HTERT RPE-1 (cell line): ENCODE results near the gene ST6GALNAC4.

Experiments used
- in situ Hi-C: fragments of 300-500 bp; cut with MboI; formaldehyde crosslinking; loops from 4 replicates; pipeline ENCODE4 v1.14.3; 2020; ENCODE audit warnings: low sequenced_read_pairs

Gene ST6GALNAC4

DNA sequence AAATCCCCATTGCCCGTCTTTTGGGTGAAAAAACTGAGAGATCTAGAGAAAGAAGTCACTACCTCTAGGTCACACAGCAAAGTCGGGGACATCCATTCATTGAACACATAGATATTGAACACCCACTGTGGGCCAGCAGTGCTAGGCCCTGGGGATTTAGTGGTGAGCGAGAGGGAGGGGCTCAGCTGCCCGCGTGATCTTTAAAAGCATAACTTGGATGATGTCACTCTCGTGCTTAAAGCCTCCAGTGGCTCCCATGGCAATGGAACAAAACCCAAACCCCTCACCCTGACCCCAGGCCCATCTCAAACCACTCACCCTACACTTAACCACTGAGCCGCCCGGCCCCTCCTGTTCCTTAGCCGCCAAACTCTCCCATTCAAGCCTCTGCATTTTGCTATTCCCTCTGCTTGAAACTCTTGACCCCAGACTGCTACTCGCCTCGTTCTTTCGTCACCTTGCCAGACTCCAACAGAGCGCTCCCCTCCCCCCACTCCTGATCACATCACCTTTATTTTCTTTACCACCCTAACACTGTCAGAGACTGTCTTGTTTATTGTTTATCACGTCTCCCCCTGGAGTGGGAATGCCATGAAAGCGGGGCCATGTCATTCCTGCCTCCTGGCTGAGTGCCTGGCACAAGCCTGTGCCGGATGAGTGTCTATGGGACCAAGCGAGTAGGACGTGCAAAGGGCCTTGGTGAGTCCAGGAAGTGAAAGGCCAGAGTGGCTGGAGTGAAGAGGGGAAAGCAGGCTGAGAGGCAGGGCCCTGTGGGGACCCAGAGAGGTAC, 14.4 kb upstream of the ST6GALNAC4 start:
- in situ Hi-C loops, result no loop called here

DNA sequence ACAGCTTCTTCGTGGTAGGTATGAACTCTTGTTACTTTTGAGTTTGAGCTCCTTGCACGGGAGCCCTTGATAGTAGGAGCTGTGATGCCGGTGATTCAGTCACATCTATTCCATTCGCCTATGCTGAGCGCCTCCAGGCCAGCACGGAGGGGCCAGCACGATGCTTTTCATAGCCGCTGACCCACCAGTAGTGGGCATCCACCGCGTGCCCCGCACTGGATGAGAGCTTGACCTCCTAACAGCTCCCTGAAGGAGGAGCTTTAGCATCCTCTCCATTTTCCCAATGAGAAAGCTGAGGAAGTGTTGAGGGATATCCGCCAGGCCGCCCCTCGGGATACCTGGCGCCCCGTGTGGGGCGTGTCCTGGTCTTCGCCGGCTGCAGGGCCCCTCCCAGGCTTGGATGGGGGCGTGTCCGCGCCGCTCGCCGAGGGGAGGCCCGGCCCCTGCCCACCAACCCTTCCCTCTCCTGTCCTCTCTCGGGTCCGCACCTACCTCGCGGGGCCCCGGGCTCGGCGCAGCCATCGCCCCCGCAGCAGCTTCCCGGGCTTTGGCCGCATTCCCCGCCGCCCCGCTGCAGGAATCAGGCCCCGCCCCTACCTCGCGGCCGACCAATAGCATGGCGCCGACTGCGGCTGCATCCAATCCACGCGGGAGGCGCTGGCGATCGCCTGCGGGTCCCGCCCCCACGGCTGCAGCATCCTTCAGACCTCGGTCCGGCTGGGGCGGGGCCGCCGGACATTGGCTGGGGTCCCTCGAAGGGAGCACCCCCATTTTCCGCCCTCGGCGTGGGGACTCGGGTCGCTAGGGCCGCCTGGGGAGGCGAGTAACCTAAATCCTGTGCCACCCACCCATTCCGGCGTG, 13.6 kb upstream of the ST6GALNAC4 start, which contains the start of gene PIP5KL1:
TSS of gene PIP5KL1 (minus strand) at position 547 of the 861 bp plus-strand sequence. CDS start at position 522, 25 bp downstream.
- in situ Hi-C loops, result no loop called here

DNA sequence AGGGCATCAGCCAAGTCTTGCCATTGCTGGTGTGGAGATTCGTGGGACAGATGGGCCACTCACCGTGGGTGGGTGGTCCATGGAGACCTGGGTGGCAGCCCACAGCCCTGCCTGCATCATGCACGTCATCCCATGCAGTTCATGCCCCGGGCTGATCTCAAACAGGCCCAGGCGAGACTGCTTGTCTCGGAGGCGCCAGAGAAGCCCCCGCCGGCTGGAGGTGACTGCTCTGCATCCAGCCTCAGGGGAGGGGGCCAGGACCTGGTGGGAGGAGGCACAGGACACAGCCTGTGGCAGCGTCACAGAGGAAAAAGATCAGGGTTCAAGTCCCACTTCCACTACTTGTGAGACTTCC, 12.8 kb upstream of the ST6GALNAC4 start:
- in situ Hi-C loops, result no loop called here

DNA sequence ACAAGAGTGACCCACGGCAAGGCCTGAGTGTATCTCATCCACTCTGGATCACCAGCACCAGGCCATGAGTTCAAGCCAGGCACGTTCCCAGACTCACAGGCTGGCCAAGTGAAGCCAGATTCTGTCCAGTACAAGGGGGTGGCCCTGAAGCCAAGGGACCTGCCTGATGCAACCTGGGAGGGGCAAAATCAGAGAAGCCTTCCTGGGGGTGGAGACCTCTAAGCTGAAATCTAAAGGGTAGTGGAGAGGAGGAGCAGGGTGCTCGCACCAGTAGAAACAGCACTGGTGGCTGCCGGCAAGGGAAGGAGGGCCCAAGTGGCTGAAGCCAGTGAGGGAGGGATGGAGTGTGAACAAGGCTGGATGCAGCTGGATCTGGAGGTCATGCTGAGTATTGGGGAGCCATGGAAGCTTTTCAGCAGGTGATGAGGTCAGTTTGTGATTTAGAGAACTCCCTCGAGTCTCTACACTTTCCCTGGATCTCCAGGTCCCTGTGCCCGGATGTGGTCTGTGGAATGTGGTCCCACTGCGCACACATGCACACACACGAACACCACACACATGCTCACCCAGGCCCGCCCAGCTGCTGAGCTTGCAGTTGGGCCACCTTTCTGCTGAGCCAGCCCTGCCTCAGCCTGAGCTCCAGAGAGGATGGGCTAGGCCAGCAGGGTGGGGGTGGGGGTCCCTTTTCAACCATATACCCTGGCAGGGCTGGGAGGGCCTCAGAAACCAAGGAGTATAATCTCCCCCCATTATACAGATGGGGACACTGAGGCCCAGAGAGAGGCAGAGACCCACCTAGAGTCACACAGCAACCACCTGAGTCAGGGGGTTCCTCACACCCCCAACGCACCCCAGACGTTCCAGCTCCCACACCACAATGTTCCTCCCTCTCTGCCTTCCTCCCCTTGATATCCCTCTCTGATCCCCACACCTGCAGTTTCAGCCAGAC, 12.1 kb upstream of the ST6GALNAC4 start:
- in situ Hi-C loops, result no loop called here

DNA sequence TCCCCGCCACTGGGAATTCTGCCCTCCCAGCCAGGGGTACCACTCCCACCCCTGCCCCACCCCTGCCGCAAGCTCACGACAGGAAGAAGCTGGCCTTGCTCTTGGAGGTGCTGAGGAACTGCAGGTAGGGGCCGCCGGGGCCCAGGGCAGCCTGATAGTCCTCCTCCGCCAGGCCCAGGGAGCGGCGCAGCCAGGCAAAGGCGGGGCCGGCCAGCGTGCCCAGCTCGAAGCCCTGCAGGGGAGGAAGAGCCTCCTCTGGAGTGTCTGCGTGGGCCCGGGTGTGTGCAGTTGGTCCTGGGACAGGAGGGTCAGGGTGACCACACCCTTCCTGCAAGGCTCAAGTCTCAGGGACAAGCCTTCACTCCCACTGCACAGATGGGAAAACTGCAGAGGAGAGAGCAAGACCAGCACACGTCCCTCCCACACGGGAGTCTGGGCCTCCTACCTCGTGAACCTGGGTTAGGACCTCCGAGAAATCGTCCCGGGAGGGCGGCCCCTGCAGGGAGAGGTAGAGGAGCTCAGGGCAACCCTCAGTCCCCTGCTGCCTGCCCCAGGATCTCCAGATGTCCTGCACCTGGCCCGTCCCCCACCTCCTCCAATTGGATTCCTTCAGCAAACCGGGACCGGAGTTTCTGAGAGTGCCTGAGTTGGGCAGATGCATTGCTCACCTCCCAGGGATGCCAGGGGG, 11.3 kb upstream of the ST6GALNAC4 start:
- in situ Hi-C loops, result no loop called here

DNA sequence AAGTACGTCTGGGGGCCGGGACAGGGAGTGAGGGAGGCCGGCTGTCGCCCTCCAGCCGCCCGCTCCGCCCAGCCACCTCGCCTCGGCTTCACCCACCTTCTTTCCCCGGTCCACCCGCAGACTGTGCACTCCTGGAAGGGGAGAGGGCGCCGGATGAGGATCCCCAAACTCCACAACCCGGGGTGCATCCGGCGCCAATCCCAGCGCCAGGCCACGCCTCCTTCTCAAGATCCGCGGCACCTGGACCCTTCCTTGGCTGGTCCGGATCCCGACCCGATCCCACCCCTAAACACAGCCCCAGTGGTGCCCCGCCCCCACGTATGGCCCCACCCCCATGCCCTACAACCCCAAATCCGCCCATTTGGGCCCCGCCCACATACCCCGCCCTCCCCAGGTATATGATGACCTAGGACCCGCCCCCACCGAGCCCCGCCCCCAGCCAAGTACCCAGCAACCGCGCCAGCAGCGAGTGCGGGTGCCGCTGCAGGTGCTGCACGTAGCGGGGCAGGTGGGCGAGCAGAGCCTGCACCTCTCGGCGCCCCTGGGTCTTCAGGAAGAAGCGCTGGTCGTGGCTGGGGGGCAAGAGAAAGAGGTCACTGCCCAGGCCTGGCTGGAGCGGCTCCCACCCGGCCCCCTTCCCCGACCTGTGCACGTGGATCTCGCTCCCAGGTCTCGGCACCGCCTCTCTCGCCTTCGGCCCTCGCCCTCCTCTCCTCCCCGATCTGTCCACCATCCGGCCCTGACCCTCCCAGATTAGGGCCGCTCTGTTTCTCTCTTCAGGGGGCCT, 10.6 kb upstream of the ST6GALNAC4 start:
- in situ Hi-C loops, result no loop called here

DNA sequence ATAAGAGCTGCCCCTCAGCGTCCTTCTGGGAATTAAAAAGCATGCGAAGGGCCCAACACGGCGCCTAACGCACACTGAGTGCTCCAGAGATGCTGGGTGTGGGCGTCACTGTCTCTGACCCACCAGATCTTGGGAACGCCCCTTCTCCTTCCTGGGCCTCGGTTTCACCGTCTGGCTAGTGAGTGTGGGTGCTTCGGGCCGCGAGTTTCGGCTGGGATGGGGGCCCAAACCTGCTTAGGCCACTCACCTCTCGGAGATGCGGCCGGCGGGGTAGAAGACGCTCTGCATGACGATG, 10.0 kb upstream of the ST6GALNAC4 start:
- in situ Hi-C loops, result no loop called here

DNA sequence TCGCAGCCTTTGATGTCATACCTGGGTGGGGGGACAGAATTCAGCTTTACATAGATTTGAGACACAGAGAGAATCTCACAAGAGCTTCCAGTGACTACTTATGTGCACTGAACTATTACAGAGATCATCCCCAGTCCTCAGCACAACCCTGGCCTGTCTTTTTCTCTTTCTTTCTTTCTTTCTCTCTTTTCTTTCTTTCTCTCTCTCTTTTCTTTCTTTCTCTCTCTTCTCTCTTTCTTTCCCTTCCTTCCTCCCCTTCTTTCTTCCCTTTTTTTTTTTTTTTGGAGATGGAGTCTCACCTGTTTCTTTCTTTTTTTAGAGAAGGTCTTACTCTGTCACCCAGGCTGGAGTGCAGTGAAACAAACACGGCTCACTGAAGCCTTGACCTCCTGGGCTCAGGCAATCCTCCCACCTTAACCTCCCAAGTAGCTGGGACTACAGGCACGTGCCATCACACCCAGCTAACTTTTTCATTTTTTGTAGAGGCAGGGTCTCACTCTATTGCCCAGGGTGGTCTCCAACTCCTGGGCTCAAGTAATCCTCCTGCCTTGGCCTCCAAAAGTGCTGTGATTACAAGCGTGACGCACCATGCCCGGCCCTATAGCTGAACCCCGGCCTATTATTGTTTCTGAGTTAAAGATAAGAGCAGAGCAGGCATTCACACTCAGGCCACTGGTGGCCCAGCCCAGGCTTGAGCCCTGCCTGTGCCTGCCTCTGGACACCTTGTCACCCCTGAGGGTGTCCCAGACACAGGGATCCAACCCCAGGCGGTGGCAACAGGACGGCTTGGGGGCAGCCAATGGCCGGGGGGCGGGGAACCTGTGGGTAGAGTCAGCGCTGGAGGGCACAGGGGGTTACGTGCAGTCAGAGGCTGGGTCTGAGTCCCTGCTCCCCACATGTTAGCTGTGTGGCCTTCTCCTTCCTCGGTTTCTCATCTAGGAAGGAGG, 9.4 kb upstream of the ST6GALNAC4 start:
- in situ Hi-C loops, result no loop called here

DNA sequence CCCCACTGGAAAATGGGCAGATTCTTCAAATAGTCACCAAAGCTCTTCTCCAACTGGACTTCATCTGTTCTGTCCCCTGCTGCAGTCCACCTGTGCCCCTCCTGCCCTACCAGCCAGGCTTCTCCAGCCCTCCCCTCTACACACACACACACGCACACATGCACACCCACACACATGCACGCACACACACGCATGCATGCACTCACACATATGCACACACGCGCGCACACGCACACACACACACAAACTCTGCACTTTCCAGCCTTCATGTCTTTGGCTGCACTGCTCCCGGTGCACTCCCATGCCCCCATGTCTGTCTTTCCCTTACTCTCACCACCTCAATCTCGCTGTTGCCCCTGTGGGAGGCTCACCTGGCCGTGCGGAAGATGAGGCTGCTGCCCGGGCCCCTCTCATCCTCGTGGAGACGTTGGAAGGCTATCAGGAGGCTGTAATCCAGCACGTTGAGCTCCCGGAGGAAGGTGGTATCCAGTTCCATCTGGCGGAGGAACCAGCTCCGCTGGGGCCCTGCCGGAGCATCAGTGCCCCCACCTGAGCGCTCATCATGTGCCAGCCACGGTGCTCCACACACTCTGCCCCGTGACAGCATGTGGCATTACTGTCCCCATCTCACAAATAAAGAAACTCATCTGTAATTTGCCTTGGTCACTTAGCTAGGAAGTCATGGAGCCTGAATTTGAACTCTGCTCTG, 8.0 kb upstream of the ST6GALNAC4 start:
- in situ Hi-C loops, result no loop called here

DNA sequence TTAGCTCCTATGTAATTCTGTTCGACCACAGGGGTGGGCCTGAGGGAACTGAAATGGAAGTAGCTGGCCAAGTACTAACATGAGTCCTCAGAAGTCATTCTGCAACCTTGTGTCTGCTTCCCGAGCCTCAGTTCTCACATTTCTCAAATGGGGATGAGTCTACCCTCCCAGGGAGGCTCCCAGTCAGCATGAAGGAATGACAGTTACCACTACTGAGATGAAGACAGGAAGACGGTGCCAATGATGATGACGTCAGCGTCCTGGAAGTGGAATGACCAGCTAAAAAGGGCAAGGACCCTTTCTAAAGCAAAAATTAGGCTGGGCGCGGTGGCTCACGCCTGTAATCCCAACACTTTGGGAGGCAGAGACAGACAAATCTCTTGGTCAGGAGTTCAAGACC, 6.9 kb upstream of the ST6GALNAC4 start:
- in situ Hi-C loops, result no loop called here

DNA sequence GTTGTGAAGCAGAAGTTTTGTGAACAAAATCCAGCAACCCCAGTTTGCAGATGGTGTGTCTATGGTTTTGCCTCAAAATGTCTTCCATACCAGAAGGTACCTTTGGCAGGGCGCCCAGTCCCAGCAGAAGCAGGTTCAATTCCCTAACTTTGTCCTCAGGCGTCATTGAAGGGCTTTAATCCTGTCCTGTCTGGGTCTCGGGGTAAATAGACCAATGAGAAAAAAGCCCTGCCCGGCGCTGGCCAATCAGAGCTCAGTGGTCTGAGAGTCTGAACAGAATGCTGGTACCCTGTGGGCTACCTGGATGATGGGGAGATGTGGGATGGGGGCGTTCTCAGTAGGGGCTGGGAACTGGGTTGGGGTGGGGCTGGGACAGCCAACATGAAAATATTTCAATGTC, 6.2 kb upstream of the ST6GALNAC4 start:
- in situ Hi-C loops, result no loop called here

DNA sequence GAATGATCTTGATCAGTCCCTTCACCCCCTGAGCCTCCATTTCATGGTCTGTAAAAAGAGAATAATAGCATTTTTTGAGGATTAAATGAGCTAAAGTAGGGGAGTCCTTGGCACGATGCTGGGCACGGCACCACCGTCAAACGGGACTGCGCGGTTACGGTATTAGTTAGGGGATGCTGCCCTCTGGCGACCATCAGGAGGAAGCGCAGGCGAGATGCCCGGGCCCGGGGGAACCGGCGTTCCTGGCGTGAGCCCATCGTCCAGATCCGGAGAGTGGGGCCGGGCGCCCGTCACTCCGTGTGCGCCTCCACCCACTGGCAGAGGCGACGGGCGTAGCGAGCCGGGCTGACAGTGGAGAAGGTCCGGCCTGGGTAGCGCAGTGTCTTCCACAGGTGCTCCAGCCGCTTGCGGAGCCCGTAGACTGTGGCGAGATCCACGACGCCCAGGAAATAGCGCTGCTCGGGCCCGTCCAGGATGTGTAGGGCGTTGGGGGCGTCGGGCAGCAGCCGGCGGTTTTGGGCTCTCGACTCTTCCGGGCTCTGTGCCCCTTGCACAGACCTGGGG, 4.8 kb upstream of the ST6GALNAC4 start:
- in situ Hi-C loops, result no loop called here

DNA sequence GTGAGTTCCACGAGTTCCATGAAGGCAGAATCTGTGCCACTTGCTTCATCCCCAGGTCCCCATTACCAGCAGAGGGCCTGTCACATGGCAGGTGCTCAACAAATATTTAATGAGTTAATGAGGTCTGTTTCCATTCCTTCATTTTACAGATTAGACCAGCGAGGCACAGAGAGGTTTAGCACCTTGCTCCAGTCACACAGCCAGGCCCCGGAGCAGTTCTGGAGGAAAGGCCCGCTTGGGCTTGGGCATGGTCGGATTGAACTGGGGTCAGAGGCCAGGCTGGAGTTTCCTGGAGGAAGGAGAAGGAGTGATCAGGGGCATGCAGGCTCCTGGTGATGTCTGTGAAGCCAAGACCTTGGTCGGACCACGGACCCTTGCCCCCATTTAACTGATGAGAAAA, 4.0 kb upstream of the ST6GALNAC4 start:
- in situ Hi-C loops, result no loop called here

DNA sequence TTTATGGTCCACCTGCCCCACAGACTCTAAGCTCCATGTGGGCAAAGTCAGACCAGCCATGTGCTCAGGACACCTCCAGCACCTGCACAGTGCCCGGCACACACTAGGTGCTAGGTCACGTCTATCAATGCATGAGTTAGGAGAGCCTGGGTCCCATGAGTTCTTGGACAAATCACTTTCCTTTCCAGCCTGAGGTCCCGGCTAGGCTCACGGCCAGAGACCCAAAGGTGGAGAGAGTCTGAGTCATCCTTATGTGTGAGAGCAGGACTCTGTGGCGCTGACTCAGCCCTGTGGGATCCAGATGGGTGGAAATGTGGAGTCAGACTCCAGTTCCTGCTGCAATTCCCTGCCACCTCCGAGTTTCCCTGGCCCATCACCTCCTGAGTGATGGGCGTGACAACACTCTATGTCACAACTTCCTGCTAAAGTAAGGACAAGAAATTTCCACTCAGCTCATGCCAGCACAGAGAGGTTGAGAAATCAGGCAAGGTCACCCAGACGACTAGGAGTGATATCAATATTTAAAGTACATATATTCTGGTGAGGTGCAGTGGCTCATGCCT, 2.5 kb upstream of the ST6GALNAC4 start:
- in situ Hi-C loops, result no loop called here

DNA sequence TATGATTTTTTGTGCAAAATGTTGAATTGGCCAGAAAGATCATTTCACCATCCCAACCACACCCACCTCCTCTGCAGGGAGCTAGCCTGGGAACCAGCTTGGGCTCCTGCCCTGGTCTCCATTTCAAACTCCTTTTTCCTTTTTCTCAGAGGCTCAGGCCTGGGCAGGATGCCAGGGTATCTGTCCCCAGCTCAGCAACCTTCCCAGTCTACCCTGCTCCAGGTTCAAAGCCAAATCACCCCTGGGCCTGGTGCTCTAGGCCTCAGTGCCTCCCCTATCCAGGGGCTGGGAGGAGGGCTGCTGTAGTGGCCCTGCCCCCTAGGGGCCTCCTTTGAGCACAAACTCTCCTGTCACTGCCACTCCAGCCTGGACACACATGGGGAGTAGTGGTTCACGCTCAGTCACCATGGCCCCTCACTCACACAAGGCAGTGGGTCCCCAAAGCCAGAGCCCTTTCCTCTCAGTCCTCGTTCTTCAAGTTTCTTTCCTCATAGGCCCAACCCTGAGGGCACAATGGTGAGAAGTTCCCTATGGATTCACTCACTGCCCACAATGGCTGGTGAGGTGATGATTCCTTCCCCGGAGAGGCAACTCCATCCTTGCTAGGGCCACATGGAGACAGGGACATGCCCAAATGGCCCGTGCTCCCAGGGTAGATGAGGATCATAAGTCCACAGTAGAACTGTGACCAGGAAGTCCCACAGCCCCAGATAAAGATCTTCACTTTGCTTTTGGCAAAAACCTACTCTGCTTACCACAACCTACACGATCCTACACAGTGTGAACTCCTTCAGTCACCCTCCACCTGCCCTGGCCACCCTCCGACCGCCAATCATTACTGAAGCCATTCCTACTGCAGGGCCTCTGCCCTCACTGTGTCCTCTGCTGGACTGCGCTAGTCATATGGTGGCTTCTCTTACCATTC, 1.6 kb upstream of the ST6GALNAC4 start:
- in situ Hi-C loops, result no loop called here

DNA sequence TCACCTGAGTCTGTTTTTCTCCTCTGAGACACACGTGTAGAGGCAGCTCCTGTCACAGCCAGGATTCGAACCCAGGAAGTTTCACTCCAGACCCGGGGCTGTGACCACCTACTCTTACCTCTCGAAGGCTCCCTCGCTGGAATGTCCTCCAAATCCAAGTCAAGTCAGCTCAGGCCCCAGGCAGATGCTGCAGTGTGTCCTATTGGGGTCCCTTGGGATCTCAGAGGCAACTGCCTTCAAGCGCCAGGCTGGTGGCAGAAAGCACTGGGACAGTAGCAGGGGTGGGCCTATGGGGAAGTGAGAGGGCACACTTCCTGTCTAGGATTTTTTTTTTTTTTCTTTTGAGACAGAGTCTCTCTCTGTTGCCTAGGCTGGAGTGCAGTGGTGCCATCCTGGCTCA, 762 bp upstream of the ST6GALNAC4 start:
- in situ Hi-C loops, result no loop called here
